CD4-positive, CD25-positive, alpha-beta regulatory T cell (primary cell): Measurements from ENCODE around the gene TACR1. TPM values are rescaled to one million over a fixed set of nuclear protein-coding genes. Genes with fewer than 3 reads are reported as not detected.

Source experiments
- ATAC-seq, 2 donors: fragments of 150-1000 bp; cut with Tn5 transposase; one replicate each; pipeline ENCODE4 v1.10.0; 2021; ENCODE audit warnings: low read depth in 2 of 2, moderate number of reproducible peaks in 2 of 2, moderate library complexity in 1 of 2
- DNase-seq, 3 donors: peaks; one replicate each; pipeline versions ENCODE4 v3.0.0 to v3.0.0-alpha.2; 2012 to 2022; ENCODE audit warnings: mixed read lengths in 1 of 3
- H3K27ac ChIP-seq: one replicate; pipeline ENCODE4 v1.7.0; 2013; ENCODE audit warnings: mild to moderate bottlenecking, low read length; ENCODE audit not compliant: insufficient read depth, poor library complexity, severe bottlenecking
- H3K27me3 ChIP-seq: one replicate; pipeline ENCODE4 v1.7.0; 2013; ENCODE audit warnings: low read length; ENCODE audit not compliant: control insufficient read depth, insufficient read depth
- H3K36me3 ChIP-seq: one replicate; pipeline ENCODE4 v1.7.0; 2013; ENCODE audit warnings: mild to moderate bottlenecking, low read length, moderate library complexity; ENCODE audit not compliant: control insufficient read depth, insufficient read depth
- H3K4me1 ChIP-seq: 2 replicates; pipeline ENCODE4 v1.7.0; 2013; ENCODE audit warnings: mild to moderate bottlenecking, low read length; ENCODE audit not compliant: insufficient read depth, control insufficient read depth, poor library complexity, severe bottlenecking
- H3K4me3 ChIP-seq: one replicate; pipeline ENCODE4 v1.7.0; 2013; ENCODE audit warnings: low read depth, mild to moderate bottlenecking, low read length, moderate library complexity
- H3K9me3 ChIP-seq, 2 experiments: 1 replicate in 1 of 2; 2 replicates in 1 of 2; pipeline ENCODE4 v1.7.0; 2013; ENCODE audit warnings: low read length in 2 of 2, mild to moderate bottlenecking in 1 of 2, moderate library complexity in 1 of 2; ENCODE audit not compliant: control insufficient read depth in 2 of 2
- H3K27ac Mint-ChIP-seq, 3 donors: one replicate each; pipeline ENCODE4 v1.8.0; 2020 to 2022; ENCODE audit warnings: mild to moderate bottlenecking in 3 of 3, mixed read lengths in 3 of 3, moderate library complexity in 2 of 3
- H3K27me3 Mint-ChIP-seq: one replicate; pipeline ENCODE4 v1.8.0; 2022; ENCODE audit warnings: mild to moderate bottlenecking, mixed read lengths
- H3K36me3 Mint-ChIP-seq: one replicate; pipeline ENCODE4 v1.8.0; 2020; ENCODE audit warnings: mixed read lengths
- H3K4me1 Mint-ChIP-seq, 4 donors: one replicate each; pipeline ENCODE4 v1.8.0; 2020 to 2022; ENCODE audit warnings: mixed read lengths in 4 of 4, mild to moderate bottlenecking in 1 of 4
- H3K4me3 Mint-ChIP-seq, 4 donors: one replicate each; pipeline ENCODE4 v1.8.0; 2020 to 2022; ENCODE audit warnings: mild to moderate bottlenecking in 4 of 4, mixed read lengths in 4 of 4, moderate library complexity in 3 of 4
- H3K9me3 Mint-ChIP-seq, 7 donors: one replicate each; pipeline ENCODE4 v1.8.0; 2020 to 2022; ENCODE audit warnings: mixed read lengths in 7 of 7, mild to moderate bottlenecking in 3 of 7, moderate library complexity in 2 of 7
- polyA plus RNA-seq, 4 donors: library from polyadenylated mRNA; unstranded; fragments of 300-500 nt; fragmentation: Illumina TruSeq; gene quantifications; one replicate each; pipeline ENCODE4 v1.2.3, GENCODE V29; 2021
- total RNA-seq: library from RNA; stranded (reverse); gene quantifications from one replicate; pipeline ENCODE4 v1.2.3, GENCODE V29; 2022

The TACR1 gene
- total and polyA plus RNA-seq, 5 donors from 2014 or later = 0.09 TPM; not detected in 4

DNA sequence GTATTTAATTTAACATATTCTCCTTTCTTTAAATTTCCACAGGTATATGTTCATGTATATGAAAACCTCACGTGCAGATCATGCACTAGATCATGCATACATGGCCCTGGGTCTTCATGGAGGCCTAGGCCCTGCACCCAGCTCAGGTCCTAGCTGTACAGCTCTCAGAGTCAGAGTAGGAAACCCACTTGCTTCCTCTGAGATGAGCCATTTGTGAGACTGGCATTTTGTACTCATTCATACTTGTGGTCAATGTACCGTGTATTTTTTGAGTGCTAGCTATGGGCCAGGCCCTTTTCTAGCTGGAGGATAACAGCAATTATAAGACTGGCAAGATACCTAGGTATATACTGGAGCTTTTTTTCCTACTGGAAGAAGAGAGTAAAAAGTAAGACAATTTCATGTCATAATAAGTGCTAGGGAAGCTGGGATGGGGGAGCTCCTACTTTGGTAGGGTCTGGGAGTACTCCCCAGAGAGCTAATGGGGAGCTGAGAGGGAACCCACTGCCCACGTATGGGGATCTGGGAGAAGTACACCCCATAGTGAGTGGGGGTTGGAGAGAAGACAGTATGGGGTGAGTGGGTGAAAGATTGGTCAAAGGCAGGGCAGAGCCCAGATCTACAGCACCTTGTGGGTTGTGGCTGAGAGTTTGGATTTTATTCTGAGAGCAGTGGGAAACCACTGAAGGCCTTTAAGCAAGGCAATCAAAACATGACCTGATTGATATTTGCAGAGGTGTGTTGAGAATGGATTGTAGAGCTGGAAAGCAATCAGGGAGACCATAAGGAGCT is 168.9 kb downstream of the TACR1 start:
- ATAC-seq = no peak
- no peaks in the 10 kb centered on the region for H3K9me3 ChIP-seq
- H3K27me3 Mint-ChIP-seq = no peaks in the 10 kb centered on the region
- H3K36me3 Mint-ChIP-seq = no peaks in the 10 kb centered on the region
- DNase-seq = no peak
- no peaks in the 10 kb centered on the region for H3K27me3 ChIP-seq
- H3K4me1 Mint-ChIP-seq = peaks cover 0 to 4% (median 0%) of the 10 kb centered on the region in 4 donors
- no peak overlapping the region for H3K4me3 ChIP-seq
- H3K4me3 Mint-ChIP-seq = no peak overlapping the region
- no peak overlapping the region for H3K27ac ChIP-seq
- H3K4me1 ChIP-seq = no peaks in the 10 kb centered on the region
- no peaks in the 10 kb centered on the region for H3K36me3 ChIP-seq
- no peak overlapping the region for H3K27ac Mint-ChIP-seq
- H3K9me3 Mint-ChIP-seq = peaks cover 0 to 1% (median 0%) of the 10 kb centered on the region in 7 donors

DNA sequence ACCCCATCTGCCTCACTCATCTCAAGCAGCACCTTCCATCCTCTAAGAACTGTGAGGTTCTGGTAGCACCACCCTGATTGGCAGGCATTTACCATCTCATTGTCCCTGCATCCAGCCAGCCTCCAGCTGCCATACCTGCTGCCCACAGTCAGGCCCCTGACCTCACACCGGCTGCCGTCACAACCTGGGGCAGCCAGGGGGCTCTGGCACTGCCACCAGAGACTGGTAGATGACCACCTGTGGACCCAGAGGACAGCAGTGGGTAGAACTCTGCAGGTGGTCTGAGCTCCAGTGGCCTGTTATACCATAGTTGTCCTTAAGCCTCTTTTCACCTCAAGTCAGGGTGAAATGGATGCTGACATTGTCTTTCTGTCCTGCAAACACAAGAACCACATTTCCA is 171.4 kb downstream of the TACR1 start:
- H3K27ac Mint-ChIP-seq = no peak overlapping the region
- no peaks in the 10 kb centered on the region for H3K27me3 ChIP-seq

DNA sequence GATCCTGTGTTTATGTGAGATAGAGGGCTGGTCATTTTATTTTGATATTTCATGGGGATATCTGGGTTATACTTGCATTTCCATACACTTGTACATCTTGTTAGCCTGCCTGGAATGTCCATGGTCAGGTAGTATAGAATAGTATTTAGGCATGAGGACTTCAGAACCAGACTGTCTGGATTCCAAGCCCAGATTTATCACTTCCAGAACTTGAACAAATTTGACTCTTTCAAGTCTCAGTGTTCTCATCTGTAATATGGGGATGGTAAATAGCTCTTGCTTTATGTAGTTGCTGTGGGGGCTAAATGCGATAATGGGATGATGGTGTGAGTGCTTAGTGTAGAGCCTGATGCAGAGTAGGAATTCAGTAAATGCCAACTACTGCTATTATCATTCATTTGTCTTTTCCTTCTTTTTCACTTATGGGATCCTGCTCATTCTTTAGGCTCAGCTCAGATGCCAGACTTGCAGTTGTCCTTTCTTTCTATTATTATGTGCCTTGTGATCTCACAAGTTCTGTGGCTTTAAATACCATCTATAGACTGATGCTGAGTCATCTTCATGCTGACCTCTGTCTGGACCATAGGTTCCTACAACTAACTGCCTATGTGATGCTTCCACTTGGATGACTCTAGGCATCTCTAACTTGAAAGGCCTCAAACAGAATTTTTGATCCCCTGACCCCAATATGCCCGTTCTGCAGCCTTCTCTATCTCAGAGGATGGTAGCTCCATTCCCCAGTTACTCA is 173.5 kb downstream of the TACR1 start:
- Histone ChIP-seq H3K36me3 (no peaks in the 10 kb centered on the region), H3K27me3 (no peaks in the 10 kb centered on the region), H3K9me3 (no peaks in the 10 kb centered on the region), H3K27ac (no peak overlapping the region), H3K4me1 (no peaks in the 10 kb centered on the region), H3K4me3 (no peak overlapping the region)
- H3K36me3 Mint-ChIP-seq = no peaks in the 10 kb centered on the region
- no peaks in the 10 kb centered on the region for H3K27me3 Mint-ChIP-seq
- no peak for ATAC-seq
- H3K9me3 Mint-ChIP-seq = no peaks in the 10 kb centered on the region
- H3K4me3 Mint-ChIP-seq = no peak overlapping the region
- peaks cover 0 to 4% (median 0%) of the 10 kb centered on the region in 4 donors for H3K4me1 Mint-ChIP-seq
- no peak overlapping the region for H3K27ac Mint-ChIP-seq
- DNase-seq = no peak

More for the DNA sequence above, 171.4 kb downstream of the TACR1 start:
- H3K4me3 ChIP-seq = no peak overlapping the region
- Mint-ChIP-seq H3K36me3 (no peaks in the 10 kb centered on the region), H3K4me3 (no peak overlapping the region), H3K27me3 (no peaks in the 10 kb centered on the region), H3K9me3 (no peaks in the 10 kb centered on the region), H3K4me1 (peaks cover 0 to 4% (median 0%) of the 10 kb centered on the region in 4 donors)
- H3K9me3 ChIP-seq = no peaks in the 10 kb centered on the region
- ATAC-seq = no peak
- H3K4me1 ChIP-seq = no peaks in the 10 kb centered on the region
- DNase-seq = no peak
- no peaks in the 10 kb centered on the region for H3K36me3 ChIP-seq
- H3K27ac ChIP-seq = no peak overlapping the region

DNA sequence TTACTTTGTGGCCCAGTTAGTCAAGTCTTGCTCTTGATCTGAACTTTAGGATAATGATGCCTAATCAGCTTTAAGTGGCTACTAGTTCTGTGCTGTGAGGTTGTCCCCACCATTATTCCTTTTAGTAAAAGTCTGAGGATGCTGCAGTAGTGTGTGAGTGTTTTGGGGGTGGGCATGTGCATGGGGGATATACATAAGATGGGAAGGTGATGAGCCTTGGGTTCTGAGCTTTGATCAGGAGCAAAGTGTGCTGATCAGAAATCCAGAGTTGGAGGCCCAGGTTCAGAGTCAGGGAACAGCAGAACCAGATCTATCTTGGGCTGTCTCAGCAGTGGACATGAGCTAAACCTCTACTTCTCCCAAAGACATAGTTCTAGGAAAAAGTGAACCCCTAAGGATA is 174.1 kb downstream of the TACR1 start:
- H3K27me3 ChIP-seq = no peaks in the 10 kb centered on the region
- H3K4me1 Mint-ChIP-seq = peaks cover 0 to under 1% (median 0%) of the 10 kb centered on the region in 4 donors
- H3K4me1 ChIP-seq = no peaks in the 10 kb centered on the region
- H3K36me3 Mint-ChIP-seq = no peaks in the 10 kb centered on the region
- no peak overlapping the region for H3K4me3 ChIP-seq
- no peak overlapping the region for H3K4me3 Mint-ChIP-seq
- no peaks in the 10 kb centered on the region for H3K36me3 ChIP-seq
- H3K9me3 ChIP-seq = no peaks in the 10 kb centered on the region
- H3K27ac ChIP-seq = no peak overlapping the region
- H3K27ac Mint-ChIP-seq = no peak overlapping the region
- ATAC-seq (no peak), DNase-seq (no peak)
- no peaks in the 10 kb centered on the region for H3K27me3 Mint-ChIP-seq
- H3K9me3 Mint-ChIP-seq = peaks cover 0 to 3% (median 0%) of the 10 kb centered on the region in 7 donors

DNA sequence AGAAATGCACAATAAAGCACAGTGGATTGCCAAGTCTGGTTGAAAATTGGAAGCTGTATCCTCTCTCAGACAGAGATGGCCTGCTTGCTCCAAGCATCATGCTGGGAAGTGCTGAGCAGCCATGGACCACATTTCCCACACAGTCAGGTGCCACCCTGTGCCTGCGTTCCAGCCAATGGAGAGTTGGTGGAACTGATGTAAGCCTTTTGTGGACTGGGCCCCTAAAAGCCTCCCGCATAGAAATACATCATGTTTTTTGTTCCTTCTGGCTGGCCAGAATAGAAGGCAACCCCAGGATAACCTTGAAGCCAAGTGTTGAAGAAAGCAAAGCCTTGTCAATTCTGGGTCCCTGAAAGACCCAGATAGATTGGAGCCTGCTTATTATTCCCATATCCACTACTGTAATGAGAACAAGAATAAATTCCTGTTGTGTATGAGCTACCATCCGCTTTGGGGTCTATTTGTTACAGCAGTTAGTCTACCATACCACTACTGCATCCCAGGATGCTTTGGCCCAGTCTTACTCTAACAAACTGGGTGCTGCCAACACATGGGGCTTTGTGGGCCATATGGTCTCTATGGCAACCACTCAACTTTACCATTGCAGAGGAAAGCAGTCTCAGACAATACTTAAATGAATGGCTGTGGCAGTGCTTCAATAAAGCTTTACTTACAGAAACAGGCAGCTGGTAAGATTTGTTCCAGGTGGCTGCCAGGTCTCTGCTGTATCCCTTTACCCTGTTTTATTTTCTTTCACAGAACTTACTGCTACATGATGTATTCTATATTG is 175.5 kb downstream of the TACR1 start:
- Histone ChIP-seq H3K9me3 (no peaks in the 10 kb centered on the region), H3K36me3 (no peaks in the 10 kb centered on the region), H3K27ac (no peak overlapping the region), H3K27me3 (no peaks in the 10 kb centered on the region), H3K4me1 (no peaks in the 10 kb centered on the region), H3K4me3 (no peak overlapping the region)
- Mint-ChIP-seq H3K36me3 (no peaks in the 10 kb centered on the region), H3K27me3 (no peaks in the 10 kb centered on the region), H3K4me1 (no peaks in the 10 kb centered on the region), H3K9me3 (peaks cover 0 to 3% (median 0%) of the 10 kb centered on the region in 7 donors), H3K4me3 (no peak overlapping the region), H3K27ac (no peak overlapping the region)
- ATAC-seq (no peak), DNase-seq (no peak)

DNA sequence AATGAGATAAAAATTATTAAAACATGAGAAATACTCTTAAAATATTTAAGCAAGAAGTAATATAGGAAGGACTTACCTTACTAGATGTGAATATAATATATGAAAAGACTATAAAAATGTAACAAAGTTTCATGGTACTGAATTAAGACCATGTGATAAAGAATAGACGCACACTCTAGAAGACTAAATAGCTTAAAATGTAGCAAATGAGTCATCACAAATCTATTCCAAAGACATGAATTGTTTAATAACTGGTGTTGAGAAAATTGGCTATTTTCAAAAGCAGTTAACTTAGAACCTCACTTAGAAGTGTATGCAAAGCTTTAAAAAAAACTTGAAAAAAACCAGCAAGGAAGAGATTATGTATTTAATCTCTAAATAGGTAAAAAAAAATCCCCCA is 176.8 kb downstream of the TACR1 start:
- Mint-ChIP-seq H3K4me1 (no peaks in the 10 kb centered on the region), H3K4me3 (no peak overlapping the region), H3K9me3 (peaks cover 0 to 3% (median 0%) of the 10 kb centered on the region in 7 donors), H3K27me3 (no peaks in the 10 kb centered on the region), H3K36me3 (no peaks in the 10 kb centered on the region), H3K27ac (no peak overlapping the region)
- H3K4me3 ChIP-seq = no peak overlapping the region
- H3K27me3 ChIP-seq = no peaks in the 10 kb centered on the region
- H3K36me3 ChIP-seq = no peaks in the 10 kb centered on the region
- H3K4me1 ChIP-seq = no peaks in the 10 kb centered on the region
- no peak overlapping the region for H3K27ac ChIP-seq
- ATAC-seq (no peak), DNase-seq (no peak)
- no peaks in the 10 kb centered on the region for H3K9me3 ChIP-seq

DNA sequence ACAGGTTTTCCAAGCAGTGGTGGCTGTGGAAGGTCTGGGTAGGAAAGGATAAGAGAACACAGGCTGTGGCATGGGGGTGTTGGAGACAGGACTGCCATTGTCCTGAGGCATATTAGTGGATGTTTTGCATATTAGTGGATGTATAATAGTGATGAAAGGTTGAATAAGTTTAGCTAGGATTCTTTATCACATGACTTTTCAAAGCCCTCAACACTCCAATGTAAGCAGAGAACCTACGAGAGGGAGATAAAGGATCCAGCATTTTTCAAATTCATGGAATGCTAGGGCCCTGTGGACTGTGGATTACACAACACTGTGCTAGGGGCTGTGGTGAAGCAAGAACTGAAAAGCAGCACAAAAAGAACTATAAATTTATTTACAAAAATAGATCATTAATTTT is 177.6 kb downstream of the TACR1 start:
- no peaks in the 10 kb centered on the region for H3K9me3 ChIP-seq
- Mint-ChIP-seq H3K4me3 (no peak overlapping the region), H3K27ac (no peak overlapping the region), H3K4me1 (no peaks in the 10 kb centered on the region), H3K36me3 (no peaks in the 10 kb centered on the region), H3K27me3 (no peaks in the 10 kb centered on the region), H3K9me3 (peaks cover 0 to 3% (median 0%) of the 10 kb centered on the region in 7 donors)
- no peaks in the 10 kb centered on the region for H3K4me1 ChIP-seq
- DNase-seq (no peak), ATAC-seq (no peak)
- H3K27me3 ChIP-seq = no peaks in the 10 kb centered on the region
- H3K4me3 ChIP-seq = no peak overlapping the region
- no peaks in the 10 kb centered on the region for H3K36me3 ChIP-seq
- H3K27ac ChIP-seq = no peak overlapping the region
